Kidney (tissue), 14 donors: ENCODE results near the gene ANO1. TPM values are rescaled to one million over a fixed set of nuclear protein-coding genes. Genes with fewer than 3 reads are reported as not detected.

Experiments used
- DNase-seq, 5 donors: peaks; one replicate each; pipeline ENCODE4 v3.0.0-alpha.2; 2013 to 2020
- FAIRE-seq: peaks from 2 replicates; lab custom pipeline; 2012; peaks lifted over from hg19 to GRCh38; lab: Jason Lieb, UNC
- H3K27ac ChIP-seq, 2 donors: one replicate each; pipeline ENCODE4 v1.7.0; 2013; ENCODE audit warnings: low read depth in 2 of 2, low read length in 2 of 2, inconsistent platforms in 1 of 2
- H3K27me3 ChIP-seq: one replicate; pipeline ENCODE4 v1.7.1; 2013; ENCODE audit warnings: low read length, inconsistent platforms; ENCODE audit not compliant: control insufficient read depth, insufficient read depth
- H3K36me3 ChIP-seq, 3 donors: one replicate each; pipeline versions ENCODE4 v1.7.0 to v1.7.1; 2013; ENCODE audit warnings: low read length in 3 of 3, control low read depth in 1 of 3, inconsistent platforms in 1 of 3; ENCODE audit not compliant: insufficient read depth in 3 of 3, control insufficient read depth in 2 of 3
- H3K4me1 ChIP-seq, 3 donors: one replicate each; pipeline versions ENCODE4 v1.7.0 to v1.7.1; 2013; ENCODE audit warnings: low read length in 3 of 3, inconsistent platforms in 1 of 3, low read depth in 1 of 3; ENCODE audit not compliant: control insufficient read depth in 2 of 3, insufficient read depth in 2 of 3
- H3K4me3 ChIP-seq, 3 donors: one replicate each; pipeline versions ENCODE4 v1.7.0 to v1.8.1; 2013; ENCODE audit warnings: low read length in 3 of 3, control low read depth in 1 of 3, inconsistent platforms in 1 of 3
- H3K9ac ChIP-seq, 3 donors: one replicate each; pipeline versions ENCODE4 v1.7.0 to v1.7.1; 2013; ENCODE audit warnings: low read length in 3 of 3, control low read depth in 1 of 3, inconsistent platforms in 1 of 3
- H3K9me3 ChIP-seq, 3 donors: one replicate each; pipeline versions ENCODE4 v1.7.0 to v1.7.1; 2013; ENCODE audit warnings: low read length in 3 of 3, control low read depth in 1 of 3, inconsistent platforms in 1 of 3; ENCODE audit not compliant: control insufficient read depth in 2 of 3, insufficient read depth in 1 of 3
- CTCF ChIP-seq: IDR thresholded peaks from 3 replicates; pipeline ENCODE4 v1.5.1; 2012; ENCODE audit warnings: mild to moderate bottlenecking, moderate library complexity, borderline replicate concordance; ENCODE audit not compliant: insufficient read depth; ENCODE audit errors: extremely low read depth
- intact Hi-C: fragments of 100-400 bp; cut with DNase I; formaldehyde crosslinking; loops from one replicate; pipeline ENCODE4 v1.11.1; 2022
- polyA plus RNA-seq: library from polyadenylated mRNA; stranded (reverse); fragments of 350-450 nt; fragmentation: Illumina TruSeq; extraction: RNeasy Lipid Tissue Mini Kit (QIAGEN cat#74804); gene quantifications from one replicate; pipeline ENCODE4 v1.2.3, GENCODE V29; 2014; ENCODE audit warnings: low read depth, low replicate concordance; ENCODE audit not compliant: insufficient read depth
- total RNA-seq: library from RNA; stranded (reverse); fragmentation: NEBNext Ultra II Directional; extraction: Animal tissue kit (Norgen Biotek cat#: 25700); gene quantifications from one replicate; pipeline ENCODE4 v1.2.1, GENCODE V29; 2021
- donor health status: control.
- donor health status: control.
- donor health status: control.
- donor health status: control.
- donor health status: control.
- donor health status: DM: yes; HTN: yes; CAD: no.
- donor health status: Normal renal cell carcinoma (clear cell type).

ANO1 gene
- total and polyA plus RNA-seq, 2 donors from 2014 or later: 2.0 to 15.1 TPM

- H3K4me3 ChIP-seq: no peak overlapping the region
- no peaks in the 10 kb centered on the region for H3K9me3 ChIP-seq
- no peak for TF ChIP-seq CTCF
- no peak overlapping the region for H3K9ac ChIP-seq
- no peak overlapping the region for H3K27ac ChIP-seq
- no peaks in the 10 kb centered on the region for H3K4me1 ChIP-seq
- no peaks in the 10 kb centered on the region for H3K27me3 ChIP-seq
- no peaks in the 10 kb centered on the region for H3K36me3 ChIP-seq
- FAIRE-seq (no peak), DNase-seq (peak in 4 of 5 donors; percentile 49 to 86 (median 75))
- intact Hi-C loops: no loop called here
Measured at GRCh38 chr11:70135625-70136059, 57.5 kb downstream of the ANO1 start.

- TF ChIP-seq CTCF: no peak
- Histone ChIP-seq H3K4me1 (no peaks in the 10 kb centered on the region), H3K36me3 (no peaks in the 10 kb centered on the region), H3K9ac (no peak overlapping the region), H3K9me3 (no peaks in the 10 kb centered on the region), H3K27me3 (no peaks in the 10 kb centered on the region), H3K27ac (no peak overlapping the region), H3K4me3 (no peak overlapping the region)
- DNase-seq (no peak), FAIRE-seq (no peak)
- intact Hi-C loops: no loop called here
Measured at GRCh38 chr11:70137383-70137782, 59.3 kb downstream of the ANO1 start.

GRCh38 chr11:70138403-70138802, 60.3 kb downstream of the ANO1 start:
- H3K36me3 ChIP-seq: no peaks in the 10 kb centered on the region
- no peak for TF ChIP-seq CTCF
- no peaks in the 10 kb centered on the region for H3K27me3 ChIP-seq
- no peak overlapping the region for H3K4me3 ChIP-seq
- no peaks in the 10 kb centered on the region for H3K9me3 ChIP-seq
- intact Hi-C loops: no loop called here
- no peak for FAIRE-seq
- no peak overlapping the region for H3K9ac ChIP-seq
- H3K27ac ChIP-seq: no peak overlapping the region
- no peaks in the 10 kb centered on the region for H3K4me1 ChIP-seq
- no peak for DNase-seq

- FAIRE-seq (no peak), DNase-seq (no peak)
- Histone ChIP-seq H3K4me1 (no peaks in the 10 kb centered on the region), H3K27ac (no peak overlapping the region), H3K9ac (no peak overlapping the region), H3K9me3 (no peaks in the 10 kb centered on the region), H3K4me3 (no peak overlapping the region), H3K36me3 (no peaks in the 10 kb centered on the region), H3K27me3 (no peaks in the 10 kb centered on the region)
- intact Hi-C loops: no loop called here
- TF ChIP-seq CTCF: no peak
Measured at GRCh38 chr11:70139785-70140410, 61.8 kb downstream of the ANO1 start.
